Left kidney (tissue), 2 donors: ENCODE results near the gene G6PD. TPM values are rescaled to one million over a fixed set of nuclear protein-coding genes. Genes with fewer than 3 reads are reported as not detected.
"Not testable (repeated sequence)": the region's sequence is repeated elsewhere in the genome, so short reads cannot be mapped to it uniquely, and the experiment has no call there.

Experiments used
- DNase-seq: peaks from one replicate; pipeline ENCODE4 v3.0.0-alpha.2; 2013
- polyA plus RNA-seq: library from polyadenylated mRNA; unstranded; fragments of 120-200 nt; gene quantifications from one replicate; pipeline ENCODE4 v1.2.1, GENCODE V29; 2013; ENCODE audit not compliant: insufficient read length

Gene G6PD
- polyA plus RNA-seq, 1 donor: 41.7 TPM

GRCh38 chrX:154545673-154546274 lies 872 bp downstream of the G6PD start:
- DNase-seq: no peak

GRCh38 chrX:154542723-154543424 lies 3.8 kb downstream of the G6PD start:
- DNase-seq: no peak

- no peak for DNase-seq
Measured at GRCh38 chrX:154541896-154542722, 4.5 kb downstream of the G6PD start.

GRCh38 chrX:154541589-154541895 lies 5.1 kb downstream of the G6PD start:
- DNase-seq: no peak

GRCh38 chrX:154540897-154541535 lies 5.6 kb downstream of the G6PD start:
- no peak for DNase-seq

GRCh38 chrX:154540365-154540764 lies 6.3 kb downstream of the G6PD start:
- not testable (repeated sequence) for DNase-seq

- no peak for DNase-seq
Measured at GRCh38 chrX:154539077-154539476, 7.6 kb downstream of the G6PD start.

GRCh38 chrX:154535892-154536291 lies 10.8 kb downstream of the G6PD start:
- no peak for DNase-seq

GRCh38 chrX:154534526-154535322 lies 11.9 kb downstream of the G6PD start:
- peak; percentile 69 for DNase-seq

- DNase-seq: no peak
Measured at GRCh38 chrX:154532690-154533089, 14.0 kb downstream of the G6PD start.

- DNase-seq: no peak
Measured at GRCh38 chrX:154531626-154532025, 15.0 kb downstream of the G6PD start.

- no peak for DNase-seq
Measured at GRCh38 chrX:154530286-154530685, 16.4 kb downstream of the G6PD start.

GRCh38 chrX:154529206-154529612 lies 17.4 kb downstream of the G6PD start:
- no peak for DNase-seq

- peak; percentile 79 for DNase-seq
Measured at GRCh38 chrX:154526901-154527675, 19.6 kb downstream of the G6PD start.

GRCh38 chrX:154525606-154526490 lies 20.8 kb downstream of the G6PD start:
- DNase-seq: no peak

- no peak for DNase-seq
Measured at GRCh38 chrX:154519389-154519788, 27.3 kb downstream of the G6PD start.

GRCh38 chrX:154517101-154517781 lies 29.4 kb downstream of the G6PD start:
- no peak for DNase-seq

- peak; percentile 60 for DNase-seq
Measured at GRCh38 chrX:154516656-154517100, 30.0 kb downstream of the G6PD start.

GRCh38 chrX:154515966-154516655 lies 30.5 kb downstream of the G6PD start, which contains the start of gene FAM3A:
Gene FAM3A, minus strand, starts transcription at chrX:154516232. Its CDS starts 460 bp downstream, at chrX:154515772.
- peak; percentile 82 for DNase-seq
